8988T (cell line): ENCODE measurements around the gene ATP8A2.

Experiments used
- DNase-seq: peaks from one replicate; pipeline ENCODE4 v3.0.0; 2011

The ATP8A2 gene

DNA sequence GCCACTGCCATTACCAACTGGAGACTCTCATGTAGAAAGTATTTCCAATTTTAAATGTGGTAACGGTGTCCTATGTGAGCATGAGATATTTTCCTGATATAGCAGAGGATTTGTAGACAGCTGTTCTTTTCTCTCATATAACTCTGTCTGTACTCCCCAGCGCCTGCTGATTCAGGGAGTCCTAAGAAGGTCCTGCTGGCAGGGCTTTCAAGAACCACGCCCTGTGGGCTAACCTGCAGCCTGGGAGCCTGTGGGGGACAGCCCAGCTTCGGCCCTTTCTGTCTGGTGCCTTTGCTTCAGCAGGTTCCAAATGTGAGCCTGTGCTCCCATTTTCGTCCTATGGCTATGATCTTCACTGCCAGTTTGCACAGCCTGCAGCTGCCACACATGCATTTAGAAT is 316.8 kb downstream of the ATP8A2 start:
- no peak for DNase-seq

DNA sequence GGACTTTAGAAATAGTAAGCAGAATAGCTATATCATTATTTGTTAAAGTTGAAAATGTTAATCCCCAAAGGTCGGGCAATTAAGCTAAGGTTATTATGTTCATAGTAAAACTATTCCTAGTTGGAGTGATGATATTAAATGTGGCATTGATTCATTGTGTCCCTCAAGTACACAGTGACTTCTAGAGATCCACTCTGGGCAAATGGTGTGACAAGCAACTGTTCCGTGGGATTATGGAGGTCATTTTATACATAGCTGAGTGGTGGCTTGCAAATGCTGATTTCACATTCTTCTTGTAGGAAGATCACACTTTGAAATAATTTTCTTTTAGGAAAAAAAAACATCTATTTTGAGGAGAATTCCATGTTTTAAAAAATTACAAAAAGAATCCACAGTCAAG is 317.8 kb downstream of the ATP8A2 start:
- DNase-seq, result no peak

DNA sequence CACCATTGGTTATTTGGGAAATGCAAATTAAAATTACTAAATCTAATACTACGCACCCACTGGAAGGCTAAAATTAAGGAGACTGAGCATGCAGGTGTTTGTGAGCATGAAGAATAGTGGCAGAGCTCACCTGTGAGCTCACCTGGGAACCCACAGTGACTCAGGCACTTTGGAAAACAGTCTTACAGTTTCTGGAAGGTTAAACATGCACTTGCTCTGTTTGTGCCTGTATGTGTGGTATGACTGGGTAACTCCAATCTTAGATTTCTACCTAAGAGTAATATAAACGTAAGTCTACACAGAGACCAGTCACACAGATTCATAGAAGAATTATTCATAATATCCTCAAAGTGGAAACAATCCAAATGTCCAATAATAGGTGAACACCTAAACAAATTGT is 318.8 kb downstream of the ATP8A2 start:
- no peak for DNase-seq

DNA sequence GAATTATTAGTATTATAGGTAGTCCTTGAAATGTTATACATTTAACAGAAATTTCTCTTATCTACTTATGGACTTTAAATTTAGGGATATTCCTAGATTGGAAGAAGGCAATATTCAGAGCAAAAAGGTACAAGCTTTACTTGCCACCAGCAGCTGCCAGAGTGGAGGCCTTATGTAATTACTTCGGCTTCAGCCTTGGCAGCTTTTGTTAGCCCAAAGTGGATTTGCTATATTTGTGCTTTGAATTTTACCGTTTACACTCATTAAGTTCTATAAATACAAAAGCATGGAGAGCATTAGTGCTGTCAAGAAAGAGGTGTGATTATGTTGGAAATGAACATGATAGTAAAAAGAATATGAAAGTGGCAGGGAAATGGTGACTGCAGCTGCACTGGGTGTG is 319.9 kb downstream of the ATP8A2 start:
- DNase-seq, result no peak

DNA sequence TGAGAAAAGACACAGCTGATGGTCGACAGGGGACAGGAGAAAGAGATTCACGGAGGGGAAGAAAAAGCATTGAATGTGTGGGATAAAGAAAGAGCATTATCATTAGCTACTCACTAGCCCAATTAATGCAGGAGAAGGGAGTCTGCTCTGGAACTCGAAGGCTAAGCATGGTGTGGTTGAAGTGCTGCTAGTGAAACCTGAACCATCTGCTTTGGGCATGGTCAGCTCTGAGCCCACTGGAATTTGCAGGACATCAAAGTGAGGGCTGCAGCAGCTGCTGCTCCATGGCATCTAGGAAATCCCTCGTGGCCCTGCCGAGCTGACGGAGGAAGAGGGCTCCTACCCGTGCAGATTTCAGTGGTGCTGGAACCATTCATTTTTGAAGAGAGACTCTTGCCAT is 320.3 kb downstream of the ATP8A2 start:
- no peak for DNase-seq

DNA sequence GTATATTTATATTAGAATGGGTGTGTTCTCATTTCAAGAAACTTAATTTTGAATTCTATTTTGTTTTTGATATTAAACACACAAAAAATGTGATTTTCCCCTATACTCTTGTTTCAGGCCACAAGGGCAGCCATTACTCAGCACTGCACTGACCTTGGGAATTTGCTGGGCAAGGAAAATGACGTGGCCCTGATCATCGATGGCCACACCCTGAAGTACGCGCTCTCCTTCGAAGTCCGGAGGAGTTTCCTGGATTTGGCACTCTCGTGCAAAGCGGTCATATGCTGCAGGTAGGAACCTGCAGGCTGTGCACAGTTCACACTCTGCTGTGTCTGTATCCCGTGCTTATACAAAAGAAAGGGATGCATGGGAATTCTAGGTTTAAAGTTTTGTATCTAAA is 327.3 kb downstream of the ATP8A2 start:
- no peak for DNase-seq

DNA sequence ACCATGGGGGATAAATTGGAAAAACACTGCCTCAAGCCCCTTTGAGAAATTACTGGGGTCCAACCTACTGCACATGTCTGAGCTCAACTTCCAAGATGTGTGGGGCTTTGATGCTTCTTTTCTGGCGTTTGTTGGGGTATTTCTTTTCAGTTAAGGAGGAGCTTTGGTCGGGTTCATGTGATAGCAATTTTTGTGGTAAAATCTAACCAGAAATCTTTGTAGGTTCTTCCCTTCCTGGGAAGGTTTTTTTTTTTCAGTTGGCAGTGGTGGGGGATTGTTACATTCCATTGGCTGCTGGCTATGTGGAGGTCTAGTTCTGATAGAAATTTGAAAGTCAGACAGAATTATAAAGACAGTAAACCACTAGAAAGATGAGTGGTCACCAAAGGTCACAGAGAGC is 327.8 kb downstream of the ATP8A2 start:
- no peak for DNase-seq

DNA sequence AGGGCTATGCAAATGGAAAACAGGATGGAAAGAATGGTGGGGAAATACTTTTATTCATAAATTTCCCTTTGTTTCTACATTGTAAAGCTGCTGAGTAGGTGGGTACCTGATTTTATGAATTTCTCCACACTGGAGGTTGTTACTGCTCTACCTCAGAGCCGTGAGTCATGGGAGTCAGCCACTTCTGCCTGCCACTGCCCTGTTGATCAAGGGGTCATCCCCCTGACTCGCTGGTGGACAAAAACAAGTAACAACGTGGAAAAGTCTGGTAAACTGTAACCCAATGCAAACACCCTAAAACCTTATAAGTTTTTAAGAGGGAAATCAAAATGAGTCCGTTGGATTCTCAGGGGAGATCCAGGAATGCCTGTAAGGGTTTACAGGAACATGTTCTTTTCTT is 329.5 kb downstream of the ATP8A2 start:
- no peak for DNase-seq

DNA sequence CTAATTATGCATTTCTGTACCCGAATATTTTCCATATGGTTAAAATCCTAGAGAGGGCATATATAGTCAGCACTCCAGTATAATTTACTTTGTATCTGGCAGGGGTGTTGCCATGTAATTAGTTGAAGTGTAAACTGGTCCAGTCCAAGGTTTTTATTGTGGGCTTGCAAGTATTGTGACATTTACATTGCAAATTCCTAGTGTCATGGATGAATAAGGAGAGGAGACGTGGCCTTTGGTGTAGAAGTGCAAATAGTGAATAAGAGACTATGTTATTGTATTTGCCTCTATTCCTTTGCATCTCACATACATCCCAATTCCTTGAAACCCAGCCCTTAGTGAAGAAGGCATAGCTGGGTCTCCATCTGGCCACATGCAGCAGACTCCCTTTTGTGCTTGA is 330.6 kb downstream of the ATP8A2 start:
- no peak for DNase-seq

DNA sequence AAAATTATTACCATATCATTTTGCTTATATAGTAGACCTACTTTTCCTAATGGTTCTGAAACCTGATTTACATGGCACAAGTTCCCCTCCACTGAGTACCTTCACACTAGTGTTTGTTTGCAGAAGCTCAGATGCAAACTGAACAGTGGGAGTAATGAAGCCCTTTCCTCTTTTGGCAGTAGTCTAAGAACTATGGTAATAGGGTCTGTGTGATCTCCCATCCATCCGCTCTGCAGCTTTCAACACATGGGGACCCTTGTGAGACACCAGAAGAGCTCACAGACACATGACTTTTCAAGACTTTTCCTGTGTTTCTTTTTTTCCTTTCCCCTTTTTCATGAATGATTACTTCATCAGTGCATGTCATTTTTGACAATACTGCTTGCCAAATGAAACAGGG is 336.0 kb downstream of the ATP8A2 start:
- no peak for DNase-seq

DNA sequence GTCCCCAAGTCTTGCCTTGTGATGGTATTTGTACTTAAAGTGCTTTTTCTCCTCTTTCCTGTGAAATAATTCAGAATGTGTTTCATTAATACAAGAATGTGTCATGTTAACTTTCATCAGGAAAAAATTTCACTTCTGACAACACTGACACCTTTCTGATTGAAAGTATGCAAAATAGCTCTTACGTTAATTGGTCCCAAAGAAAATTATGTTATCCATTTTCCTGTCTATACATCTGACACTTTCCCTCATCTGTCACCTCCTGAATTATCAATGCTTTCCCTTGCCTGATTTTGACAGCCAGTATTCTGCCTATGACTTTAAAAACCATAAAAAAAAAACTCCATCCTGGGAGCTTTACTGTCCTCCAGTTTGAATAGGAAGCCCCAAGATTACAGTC is 336.5 kb downstream of the ATP8A2 start:
- DNase-seq, result no peak

DNA sequence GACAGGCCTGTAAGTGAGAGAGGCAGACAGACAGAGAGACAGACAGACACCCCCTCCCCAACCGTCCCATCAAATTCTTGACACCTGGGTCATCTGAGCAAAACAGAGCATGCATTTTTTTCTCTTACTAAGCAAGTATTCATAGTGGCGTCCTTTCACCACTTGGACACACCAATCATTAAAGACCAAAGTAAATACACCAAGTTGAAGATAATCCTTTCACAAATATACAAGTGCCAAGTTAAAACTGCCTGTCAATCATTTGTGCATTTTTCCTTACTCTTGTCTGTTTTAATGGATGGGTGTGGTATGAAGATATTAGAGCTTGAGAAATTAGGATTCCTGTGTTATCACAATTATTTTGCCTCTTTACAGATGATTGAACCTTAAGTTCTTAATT is 337.3 kb downstream of the ATP8A2 start:
- no peak for DNase-seq

DNA sequence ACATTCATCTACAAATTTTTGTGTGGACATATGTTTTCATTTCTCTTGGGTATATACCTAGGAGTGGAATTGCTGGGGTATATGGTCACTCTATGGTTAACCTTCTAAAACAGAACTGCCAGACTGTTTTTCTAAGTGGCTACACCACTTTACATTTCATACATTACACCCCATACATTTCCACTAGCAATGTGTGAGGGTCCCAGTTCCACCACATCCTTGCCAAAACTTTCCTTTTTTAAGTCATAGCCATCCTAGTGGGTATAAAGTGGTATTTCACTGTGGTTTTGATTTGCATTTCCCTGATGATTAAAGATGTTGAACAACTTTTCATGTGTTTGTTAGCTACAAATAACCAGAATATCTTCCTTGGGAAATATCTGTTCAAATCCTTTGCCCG is 344.0 kb downstream of the ATP8A2 start:
- no peak for DNase-seq

DNA sequence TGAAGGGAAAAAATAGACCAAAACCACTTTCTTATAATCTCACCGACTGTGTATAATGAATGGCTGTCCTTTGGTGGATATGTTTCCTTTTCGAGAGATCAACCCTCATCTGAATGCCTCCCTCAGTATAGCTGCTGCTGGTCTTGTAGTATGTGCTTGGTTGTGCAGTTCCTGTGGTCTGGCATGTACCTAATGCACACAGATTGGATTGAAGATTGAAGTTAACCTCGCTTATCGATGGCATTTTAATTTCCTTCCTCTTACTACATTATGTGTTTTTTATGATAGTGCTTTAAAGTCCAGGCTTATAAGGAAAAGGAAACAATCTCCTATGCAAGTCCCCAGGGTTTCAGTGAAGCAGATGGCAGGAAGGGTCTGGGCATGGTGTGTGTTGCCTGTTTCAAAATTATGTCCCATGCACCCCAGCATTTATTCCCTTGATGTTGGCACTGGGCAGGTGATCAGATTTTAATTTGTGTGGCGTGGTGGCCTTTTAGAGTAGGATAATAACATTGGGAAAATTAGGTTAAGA is 346.0 kb downstream of the ATP8A2 start:
- DNase-seq, result no peak

DNA sequence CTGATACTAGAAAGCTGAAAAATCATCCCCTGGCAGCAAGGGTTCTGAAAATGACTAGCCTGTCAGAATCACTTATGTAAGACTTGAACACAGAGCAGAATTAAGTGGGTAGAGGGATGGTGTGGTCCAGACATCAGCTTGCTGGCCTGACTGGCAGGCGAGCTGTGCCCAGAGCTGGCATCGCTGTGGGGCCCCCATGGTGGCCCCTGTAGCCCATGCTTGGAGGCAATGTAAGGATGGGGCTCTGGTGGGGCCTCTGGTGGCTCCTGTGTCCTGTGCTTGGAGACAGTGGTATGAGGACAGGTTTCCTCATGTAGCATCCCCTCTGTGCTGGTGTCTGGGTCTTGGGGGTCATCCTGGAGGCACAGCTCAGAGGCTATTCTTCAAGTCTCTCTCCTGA is 347.9 kb downstream of the ATP8A2 start:
- DNase-seq, result no peak

DNA sequence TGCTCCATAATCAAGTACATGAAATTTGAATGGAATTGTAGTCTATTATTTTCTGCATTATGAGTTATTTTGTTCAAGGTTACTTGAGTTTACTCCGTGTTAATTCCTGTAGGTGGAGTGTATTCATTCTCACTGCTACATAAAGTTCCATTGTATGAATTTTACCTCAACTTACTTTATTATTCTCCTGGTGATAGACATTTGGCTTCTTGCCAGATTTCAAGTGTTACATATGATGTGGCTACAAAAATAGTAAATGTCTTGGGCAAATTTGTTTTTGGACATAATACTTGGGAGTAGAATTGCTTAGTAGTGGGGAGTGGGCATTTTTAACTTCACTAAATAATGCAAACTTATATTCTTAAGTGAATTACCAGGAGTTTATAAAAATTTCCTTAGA is 351.1 kb downstream of the ATP8A2 start:
- no peak for DNase-seq

DNA sequence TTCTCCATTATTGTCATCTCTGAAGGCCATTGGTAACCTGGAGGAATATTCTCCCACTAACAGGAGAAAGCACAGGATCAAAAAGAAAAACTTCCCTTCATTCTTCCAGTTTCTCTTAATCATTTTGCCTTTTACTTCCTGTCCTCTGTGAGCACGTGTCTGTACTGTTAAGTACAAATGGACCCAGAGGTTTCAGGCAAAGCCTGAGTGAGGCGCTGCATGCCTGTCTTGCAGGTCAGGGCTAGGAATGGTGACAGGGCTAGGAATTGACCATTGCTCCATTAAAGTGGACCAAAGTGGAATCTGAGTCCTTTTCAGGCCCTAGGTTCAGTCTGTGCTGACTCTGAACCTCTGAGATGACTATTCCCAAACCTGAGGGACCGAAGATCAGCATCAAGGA is 353.3 kb downstream of the ATP8A2 start:
- DNase-seq, result no peak

DNA sequence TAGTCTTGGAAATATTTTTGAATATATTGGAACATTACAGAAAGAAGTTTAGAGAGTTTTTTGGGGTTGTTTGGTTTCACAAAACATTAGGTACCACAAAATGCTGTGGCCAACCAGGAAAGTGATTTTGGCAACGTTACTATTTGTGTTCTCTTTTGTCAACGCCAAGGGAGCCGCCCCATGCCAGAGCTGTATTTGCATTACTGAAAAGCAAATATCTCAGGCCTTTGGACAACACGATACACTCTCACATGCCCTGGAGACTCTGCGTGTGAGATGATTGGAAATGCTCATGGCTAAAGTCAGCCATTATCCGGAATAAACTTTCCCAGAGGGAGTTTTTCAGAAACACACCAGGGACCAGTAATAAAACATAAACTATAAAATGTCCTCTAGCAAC is 355.5 kb downstream of the ATP8A2 start:
- DNase-seq, result no peak

DNA sequence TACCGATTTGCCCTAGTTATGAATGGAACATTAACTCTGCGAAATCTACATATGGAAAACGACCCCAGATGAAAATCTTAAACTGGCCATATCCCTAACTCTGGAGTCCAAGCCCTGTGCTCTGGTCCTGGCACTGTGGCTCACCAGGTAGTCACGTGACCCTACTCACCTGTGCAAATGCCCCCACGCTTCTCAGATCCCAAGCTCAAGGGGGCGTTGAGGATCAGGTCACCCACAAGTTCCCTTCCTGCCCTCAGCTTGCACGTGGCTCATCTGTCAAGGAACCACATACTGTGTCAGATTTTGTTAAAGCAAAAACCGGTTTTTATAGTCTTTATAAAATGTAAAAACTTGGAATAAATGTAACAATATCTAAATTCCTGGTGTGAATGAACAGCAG is 356.0 kb downstream of the ATP8A2 start:
- no peak for DNase-seq

DNA sequence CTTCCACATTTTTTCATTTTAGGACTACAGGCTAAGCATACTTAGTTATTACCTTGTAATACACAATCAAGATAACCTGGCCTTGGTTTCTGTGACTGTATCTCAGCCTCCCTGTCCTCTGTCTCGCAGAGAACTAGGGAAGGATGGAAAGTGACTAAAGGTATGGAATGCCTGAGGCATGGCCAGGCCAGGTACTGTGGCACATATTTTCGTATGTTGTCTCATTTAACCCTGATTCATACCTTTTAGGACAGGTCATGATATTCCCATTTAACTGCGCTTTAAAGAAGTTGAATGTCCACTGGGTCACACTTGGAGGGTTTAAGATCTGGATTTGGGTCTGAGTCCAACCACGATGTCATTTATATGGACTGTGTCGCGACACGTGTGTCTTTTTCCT is 357.4 kb downstream of the ATP8A2 start:
- no peak for DNase-seq

DNA sequence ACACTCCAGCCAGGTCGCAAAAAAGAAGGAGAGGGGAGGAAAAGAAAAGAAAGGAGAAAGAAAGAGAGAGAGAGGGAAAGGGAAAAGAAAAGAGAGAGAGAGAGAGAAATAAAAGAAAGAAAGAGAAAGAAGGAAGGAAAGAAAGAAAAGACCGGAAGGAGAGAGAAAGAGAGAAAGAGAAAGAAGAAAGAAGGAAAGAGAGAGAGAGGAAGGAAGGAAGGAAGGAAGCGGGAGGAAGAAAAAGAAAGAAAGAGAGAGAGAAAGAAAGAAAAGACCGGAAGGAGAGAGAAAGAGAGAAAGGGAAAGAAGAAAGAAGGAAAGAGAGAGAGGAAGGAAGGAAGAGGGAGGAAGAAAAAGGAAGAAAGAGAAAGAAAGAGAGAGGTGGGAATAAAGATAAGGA is 359.3 kb downstream of the ATP8A2 start:
- DNase-seq, result no peak

DNA sequence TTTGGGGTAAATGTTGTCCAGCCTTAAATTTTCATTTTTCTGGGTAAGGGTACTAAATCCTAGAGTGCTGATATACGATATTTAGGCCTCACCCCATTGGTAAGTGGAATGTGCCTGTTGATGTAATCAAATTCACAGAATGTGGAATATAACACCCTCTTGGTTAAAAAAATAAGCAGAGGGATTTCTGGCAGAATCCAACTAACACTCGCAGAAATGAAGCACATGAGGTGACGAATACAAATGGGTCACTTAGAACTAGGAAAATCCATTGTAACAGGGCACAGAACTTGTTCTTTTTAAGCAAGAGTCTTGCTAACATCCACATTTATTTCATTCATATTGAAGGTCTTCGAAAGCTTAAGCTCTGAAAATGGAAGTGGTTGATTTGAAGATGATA is 359.8 kb downstream of the ATP8A2 start:
- DNase-seq, result no peak

DNA sequence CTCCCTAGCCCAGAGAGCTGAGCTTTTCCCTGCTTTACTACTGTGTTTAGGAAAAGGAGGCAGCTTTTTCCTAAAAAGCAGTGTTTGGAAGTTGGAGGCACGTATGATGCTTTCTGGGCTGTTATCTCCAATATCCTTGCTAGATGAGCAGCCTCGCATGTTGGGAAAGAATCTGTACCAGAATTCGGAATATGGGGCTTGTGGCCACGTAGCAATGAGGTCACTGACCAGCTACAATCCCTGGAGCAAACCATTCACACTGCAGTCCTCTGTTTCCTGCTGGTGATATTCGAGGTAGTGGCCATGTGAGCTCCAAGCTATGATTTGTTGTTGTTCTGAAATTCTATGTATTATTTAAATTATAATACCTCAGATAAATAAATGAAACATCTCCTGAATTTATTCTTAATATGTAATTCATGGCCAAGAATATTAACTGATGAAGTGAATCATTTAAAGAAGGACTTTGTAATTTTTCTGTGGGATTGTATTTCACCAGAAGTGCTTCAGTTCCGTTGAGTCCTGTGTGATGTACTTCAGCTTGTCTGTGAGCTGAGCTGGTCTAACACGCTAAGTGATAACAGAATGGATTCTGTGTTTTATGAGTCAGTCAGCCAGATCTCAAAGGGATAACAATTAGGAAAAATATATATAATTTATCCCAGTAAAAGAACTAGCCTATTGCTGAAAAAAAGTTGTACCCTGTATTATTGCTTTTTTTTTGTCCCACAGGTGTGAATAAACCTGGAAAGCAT is 360.5 kb downstream of the ATP8A2 start:
- DNase-seq, result no peak

DNA sequence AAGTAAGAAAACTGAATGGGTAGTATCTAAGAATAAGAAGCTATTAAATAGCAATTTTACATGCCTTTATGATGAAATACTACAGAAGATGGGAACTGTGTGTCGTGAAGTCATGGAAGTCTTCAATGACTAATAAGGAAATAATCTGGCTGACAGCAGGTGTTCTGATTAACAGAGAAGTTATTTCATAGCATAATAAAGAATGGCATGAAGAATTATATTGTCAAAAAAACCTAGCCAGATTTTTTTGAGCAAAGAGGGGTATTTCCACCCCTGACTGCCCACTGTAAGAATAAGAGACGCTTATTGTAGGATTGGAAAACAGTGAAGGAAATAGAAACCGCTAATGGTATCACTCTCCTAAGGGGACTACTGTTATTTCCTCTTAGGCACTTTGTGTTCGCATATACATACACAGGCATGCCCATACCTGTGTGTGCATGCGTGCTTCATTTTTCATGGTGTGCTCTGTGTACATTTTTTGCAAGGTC is 361.3 kb downstream of the ATP8A2 start:
- no peak for DNase-seq
